OCI-LY7 (cell line): ENCODE results near the gene ACSM2A.
"Not testable (repeated sequence)": the region's sequence is repeated elsewhere in the genome, so short reads cannot be mapped to it uniquely, and the experiment has no call there.

Experiments
- CTCF ChIP-seq: fragments of 200-600 bp; sonication (generic); conservative IDR thresholded peaks from 2 replicates; pipeline ENCODE4 v1.5.1; 2014; ENCODE audit warnings: mild to moderate bottlenecking, antibody characterized with exemption, low read length, moderate library complexity, mixed read lengths
- EZH2phosphoT487 ChIP-seq: fragments of 200-600 bp; sonication (generic); IDR thresholded peaks from 2 replicates; pipeline ENCODE4 v1.6.1; 2018; ENCODE audit warnings: low read depth, borderline replicate concordance, mild to moderate bottlenecking, mixed run types, antibody characterized with exemption, low read length, moderate library complexity, mixed read lengths

- TF ChIP-seq CTCF, EZH2phosphoT487: not testable (repeated sequence)
Observed at GRCh38 chr16:20468954-20469353, 17.6 kb downstream of the ACSM2A start.
